Omental fat pad (tissue), 4 donors: ENCODE measurements around the gene RPGRIP1L. TPM values are rescaled to one million over a fixed set of nuclear protein-coding genes. Genes with fewer than 3 reads are reported as not detected.

ENCODE experiments used
- ATAC-seq: fragments of 150-250 bp; one replicate; pipeline ENCODE4 v1.9.1; 2016; ENCODE audit warnings: mild to moderate bottlenecking, moderate library complexity; ENCODE audit not compliant: low FRiP score
- DNase-seq: peaks from one replicate; pipeline ENCODE4 v3.0.0-alpha.2; 2019; ENCODE audit warnings: low spot score
- total RNA-seq, 4 donors: library from RNA; depleted of rRNA; stranded (reverse); fragments of >200 nt; gene quantifications; one replicate each; pipeline ENCODE4 v1.1.0, GENCODE V29; 2016
- TF ChIP-seq, protein P1 (sequence below), 3 donors: fragments of 450-650 bp; IDR thresholded peaks; one replicate each; pipeline ENCODE4 v1.5.1; 2016 to 2017; ENCODE audit warnings: antibody characterized with exemption in 3 of 3, mild to moderate bottlenecking in 3 of 3, moderate library complexity in 2 of 3

The RPGRIP1L gene
- total RNA-seq, 4 donors from 2014 or later: 3.2 to 5.0 (median 4.1) TPM

DNA sequence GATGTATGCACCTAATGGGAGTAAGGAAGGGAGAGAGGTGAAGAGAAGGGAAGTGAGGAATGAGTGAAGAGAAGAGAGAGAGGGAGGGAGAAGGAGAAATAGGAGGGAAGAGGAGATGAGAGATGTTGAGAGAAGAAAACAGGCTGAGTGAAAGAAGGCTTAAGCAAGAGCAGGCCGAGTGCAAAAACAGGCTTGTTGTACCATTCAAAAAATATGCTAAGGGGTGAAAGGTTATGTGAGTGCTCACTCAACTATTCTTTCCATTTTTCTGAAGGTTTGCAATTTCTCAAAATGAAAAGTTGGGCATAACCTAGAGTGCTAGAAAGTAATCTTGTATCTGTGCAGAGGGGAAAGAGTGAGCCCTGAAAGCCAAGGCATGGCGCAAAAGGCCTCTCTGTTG lies 22.9 kb downstream of the RPGRIP1L start:
- TF ChIP-seq, protein P1, sequence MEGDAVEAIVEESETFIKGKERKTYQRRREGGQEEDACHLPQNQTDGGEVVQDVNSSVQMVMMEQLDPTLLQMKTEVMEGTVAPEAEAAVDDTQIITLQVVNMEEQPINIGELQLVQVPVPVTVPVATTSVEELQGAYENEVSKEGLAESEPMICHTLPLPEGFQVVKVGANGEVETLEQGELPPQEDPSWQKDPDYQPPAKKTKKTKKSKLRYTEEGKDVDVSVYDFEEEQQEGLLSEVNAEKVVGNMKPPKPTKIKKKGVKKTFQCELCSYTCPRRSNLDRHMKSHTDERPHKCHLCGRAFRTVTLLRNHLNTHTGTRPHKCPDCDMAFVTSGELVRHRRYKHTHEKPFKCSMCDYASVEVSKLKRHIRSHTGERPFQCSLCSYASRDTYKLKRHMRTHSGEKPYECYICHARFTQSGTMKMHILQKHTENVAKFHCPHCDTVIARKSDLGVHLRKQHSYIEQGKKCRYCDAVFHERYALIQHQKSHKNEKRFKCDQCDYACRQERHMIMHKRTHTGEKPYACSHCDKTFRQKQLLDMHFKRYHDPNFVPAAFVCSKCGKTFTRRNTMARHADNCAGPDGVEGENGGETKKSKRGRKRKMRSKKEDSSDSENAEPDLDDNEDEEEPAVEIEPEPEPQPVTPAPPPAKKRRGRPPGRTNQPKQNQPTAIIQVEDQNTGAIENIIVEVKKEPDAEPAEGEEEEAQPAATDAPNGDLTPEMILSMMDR (IDR thresholded peaks at IDR 0.05): no peak
- DNase-seq (no peak), ATAC-seq (no peak)

GRCh38 chr16:53678756-53679343 lies 24.8 kb downstream of the RPGRIP1L start:
- ATAC-seq (no peak), DNase-seq (no peak)
- TF ChIP-seq, protein P1 (IDR thresholded peaks at IDR 0.05): no peak

DNA sequence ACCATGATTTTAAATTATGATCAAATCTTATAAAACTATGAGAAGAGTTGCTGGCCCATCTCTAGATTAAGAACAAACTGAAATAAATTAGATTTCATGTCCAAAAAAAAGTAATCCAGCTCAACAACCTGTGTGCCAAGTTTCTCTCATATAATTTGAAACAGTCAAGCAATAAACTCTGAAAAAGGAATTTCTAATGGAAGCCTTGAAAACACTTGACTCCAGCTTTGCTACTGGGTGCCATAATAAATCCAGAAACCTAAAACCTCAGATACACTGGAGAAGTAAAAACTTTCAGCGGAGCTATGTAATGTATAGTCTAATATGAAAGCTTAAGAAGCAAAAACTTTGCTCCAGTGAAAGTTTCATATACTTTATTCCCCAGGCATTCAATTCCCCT lies 25.5 kb downstream of the RPGRIP1L start:
- ATAC-seq (no peak), DNase-seq (no peak)
- TF ChIP-seq, protein P1 (IDR thresholded peaks at IDR 0.05): no peak

DNA sequence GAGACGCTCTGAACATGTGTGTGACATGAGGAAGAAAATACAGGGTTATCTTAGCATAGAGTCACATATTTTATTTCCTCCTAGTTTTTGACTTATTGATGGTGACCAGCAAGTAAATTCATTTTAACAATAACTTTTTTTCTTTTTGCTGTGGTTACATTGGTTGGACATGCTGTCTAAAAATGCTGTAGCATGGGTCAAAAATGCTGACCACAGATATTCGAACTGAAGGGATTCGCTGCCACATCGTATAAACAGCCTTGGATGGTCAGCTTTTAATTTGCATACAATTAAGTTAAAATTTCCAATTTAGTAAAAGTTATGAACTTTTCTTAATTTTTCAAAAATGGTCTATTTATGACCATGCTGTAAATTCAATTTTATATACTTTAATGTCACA lies 30.5 kb downstream of the RPGRIP1L start:
- DNase-seq: no peak
- TF ChIP-seq, protein P1 (IDR thresholded peaks at IDR 0.05): no peak
- no peak for ATAC-seq

GRCh38 chr16:53672461-53672860 lies 31.2 kb downstream of the RPGRIP1L start:
- ATAC-seq: no peak
- DNase-seq: no peak
- TF ChIP-seq, protein P1 (IDR thresholded peaks at IDR 0.05): no peak

GRCh38 chr16:53668869-53669268 lies 34.8 kb downstream of the RPGRIP1L start:
- TF ChIP-seq, protein P1 (IDR thresholded peaks at IDR 0.05): no peak
- DNase-seq (no peak), ATAC-seq (no peak)

DNA sequence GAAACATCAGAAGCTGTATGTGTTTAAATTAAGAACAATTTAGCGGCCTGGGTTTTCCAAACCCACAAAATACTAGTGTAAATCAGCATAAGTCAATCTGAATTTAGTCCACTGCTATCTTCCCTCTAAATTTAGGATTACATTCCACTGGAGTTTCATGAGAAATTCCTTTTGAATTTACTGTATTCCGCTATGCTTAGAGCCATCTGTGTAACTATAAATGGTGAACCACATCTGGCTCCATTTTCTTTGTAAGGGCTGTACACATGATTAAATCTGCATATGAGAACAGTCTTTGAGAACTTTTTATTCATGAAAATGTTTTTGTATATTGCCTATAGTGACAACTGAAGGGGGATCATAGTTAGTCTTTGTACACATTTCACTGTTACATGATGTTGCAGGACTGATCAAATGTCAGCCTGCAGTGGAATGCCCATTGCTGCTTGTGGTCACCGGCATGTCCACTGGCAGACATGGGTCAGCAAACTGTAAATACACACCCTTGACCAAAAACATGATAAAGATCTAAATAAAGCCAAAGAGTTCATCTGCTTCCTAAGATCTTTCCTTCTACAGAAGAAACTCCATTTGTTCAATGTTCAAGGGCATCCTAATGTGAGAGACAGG lies 36.8 kb downstream of the RPGRIP1L start:
- ATAC-seq: no peak
- DNase-seq: no peak
- TF ChIP-seq, protein P1 (IDR thresholded peaks at IDR 0.05): no peak
